Endothelial cell of umbilical vein (primary cell): Measurements from ENCODE around the gene SPAG4. TPM values are rescaled to one million over a fixed set of nuclear protein-coding genes. Genes with fewer than 3 reads are reported as not detected.

Source experiments
- BruUV-seq: library from RNA; stranded (reverse); fragments of 400-500 nt; replicated peaks from 2 replicates; lab custom pipeline; 2021; lab: Mats Ljungman, UMichigan
- CTCF ChIA-PET: fragments of 300-600, 350-600 bp; sonication (Branson Sonifier 250); formaldehyde crosslinking; loops from one replicate; lab custom pipeline; 2021; ENCODE audit warnings: antibody characterized with exemption, inconsistent platforms; lab: Charles Lee
- POLR2A ChIA-PET: fragments of 300-600, 350-600 bp; sonication (Branson Sonifier 250); formaldehyde crosslinking; loops from one replicate; lab custom pipeline; 2021; ENCODE audit warnings: antibody characterized with exemption, inconsistent platforms; lab: Charles Lee
- DNase-seq: peaks from one replicate; pipeline ENCODE4 v3.0.0-alpha.2; 2011; ENCODE audit warnings: low read depth, low spot score
- FAIRE-seq: peaks from 2 replicates; lab custom pipeline; 2011; peaks lifted over from hg19 to GRCh38; lab: Jason Lieb, UNC
- H2AFZ ChIP-seq: 2 replicates; pipeline ENCODE4 v1.6.0; 2012; ENCODE audit warnings: low read depth, low read length, control low read depth, inconsistent platforms
- H3K27ac ChIP-seq: 2 replicates; pipeline ENCODE4 v1.5.1; 2011; ENCODE audit warnings: low read depth, mild to moderate bottlenecking, control low read depth, low read length, moderate library complexity; ENCODE audit not compliant: insufficient read depth
- H3K27me3 ChIP-seq, 2 experiments: 2 replicates each; pipeline versions ENCODE4 v1.6.0 to v1.6.1; 2011; ENCODE audit warnings: low read length in 2 of 2, mixed read lengths in 1 of 2; ENCODE audit not compliant: control insufficient read depth in 2 of 2, insufficient read depth in 2 of 2
- H3K36me3 ChIP-seq, 2 experiments: 2 replicates in 1 of 2; 3 replicates in 1 of 2; pipeline ENCODE4 v1.5.1; 2011; ENCODE audit warnings: low read length in 2 of 2, mild to moderate bottlenecking in 1 of 2, moderate library complexity in 1 of 2; ENCODE audit not compliant: control insufficient read depth in 2 of 2, insufficient read depth in 2 of 2; ENCODE audit errors: extremely low read depth in 1 of 2
- H3K4me1 ChIP-seq: 3 replicates; pipeline ENCODE4 v1.5.1; 2011; ENCODE audit warnings: mild to moderate bottlenecking, low read length; ENCODE audit not compliant: control insufficient read depth, insufficient read depth; ENCODE audit errors: extremely low read depth
- H3K4me2 ChIP-seq: 2 replicates; pipeline ENCODE4 v1.6.1; 2011; ENCODE audit warnings: low read length, control low read depth, mixed read lengths; ENCODE audit not compliant: insufficient read depth
- H3K4me3 ChIP-seq, 3 experiments: fragments of 200-600 bp in 1 of 3; sonication (generic), shearing (Covaris generic) in 1 of 3; replicated peaks in 1 of 3; 2 replicates each; pipeline ENCODE4 v1.5.1; 2011 to 2016; ENCODE audit warnings: control low read depth in 3 of 3, low read length in 3 of 3, mild to moderate bottlenecking in 2 of 3, inconsistent platforms in 1 of 3, low read depth in 1 of 3, moderate library complexity in 1 of 3; ENCODE audit not compliant: insufficient read depth in 1 of 3
- H3K79me2 ChIP-seq: 2 replicates; pipeline ENCODE4 v1.6.0; 2012; ENCODE audit warnings: low read length, inconsistent platforms; ENCODE audit not compliant: control insufficient read depth, insufficient read depth
- H3K9ac ChIP-seq: replicated peaks from 2 replicates; pipeline ENCODE3; 2011; ENCODE audit warnings: low read length, control low read depth; ENCODE audit not compliant: insufficient read depth; ENCODE audit errors: extremely low read depth
- H3K9me1 ChIP-seq: replicated peaks from 3 replicates; pipeline ENCODE4 v1.6.0; 2011; ENCODE audit warnings: mild to moderate bottlenecking, low read length; ENCODE audit not compliant: control insufficient read depth, insufficient read depth; ENCODE audit errors: extremely low read depth
- H3K9me3 ChIP-seq: replicated peaks from 2 replicates; pipeline ENCODE4 v1.5.1; 2012; ENCODE audit warnings: low read length, inconsistent platforms; ENCODE audit not compliant: control insufficient read depth, insufficient read depth
- H4K20me1 ChIP-seq: replicated peaks from 2 replicates; pipeline ENCODE3; 2011; ENCODE audit warnings: mild to moderate bottlenecking, low read length; ENCODE audit not compliant: control insufficient read depth, insufficient read depth; ENCODE audit errors: extremely low read depth
- CTCF ChIP-seq, 2 donors: IDR thresholded peaks; 1 replicate in 1 of 2; 2 replicates in 1 of 2; pipeline ENCODE4 v1.5.1; 2011; ENCODE audit warnings: low read length in 2 of 2, mild to moderate bottlenecking in 2 of 2, moderate library complexity in 2 of 2, control low read depth in 1 of 2, inconsistent platforms in 1 of 2, low read depth in 1 of 2; ENCODE audit not compliant: insufficient read depth in 1 of 2; ENCODE audit errors: extremely low read depth in 1 of 2
- EZH2 ChIP-seq: IDR thresholded peaks from 2 replicates; pipeline ENCODE4 v1.6.1; 2012; ENCODE audit warnings: borderline replicate concordance, low read depth, mild to moderate bottlenecking, moderate library complexity, low read length, inconsistent platforms; ENCODE audit not compliant: severe bottlenecking
- FOS ChIP-seq: IDR thresholded peaks from 2 replicates; pipeline ENCODE4 v1.6.1; 2011; ENCODE audit warnings: mild to moderate bottlenecking, low read length, moderate library complexity, borderline replicate concordance; ENCODE audit not compliant: insufficient read depth
- GATA2 ChIP-seq: IDR thresholded peaks from 2 replicates; pipeline ENCODE4 v1.7.0; 2011; ENCODE audit warnings: low read depth, mild to moderate bottlenecking, moderate library complexity, mixed read lengths, low read length; ENCODE audit not compliant: insufficient read length, insufficient read depth
- JUN ChIP-seq: IDR thresholded peaks from 2 replicates; pipeline ENCODE4 v1.6.1; 2011; ENCODE audit warnings: borderline replicate concordance, low read depth; ENCODE audit not compliant: insufficient read length, insufficient read depth
- MAX ChIP-seq: IDR thresholded peaks from 2 replicates; pipeline ENCODE4 v1.6.1; 2011; ENCODE audit not compliant: insufficient read depth, insufficient read length
- MYC ChIP-seq: IDR thresholded peaks from one replicate; pipeline ENCODE4 v1.6.1; 2011; ENCODE audit warnings: mild to moderate bottlenecking, low read depth, low read length
- POLR2A ChIP-seq: IDR thresholded peaks from 2 replicates; pipeline ENCODE4 v1.6.1; 2012; ENCODE audit warnings: low read depth, mild to moderate bottlenecking, control low read depth, low read length
- POLR2AphosphoS5 ChIP-seq: IDR thresholded peaks from 2 replicates; pipeline ENCODE4 v1.6.1; 2012; ENCODE audit warnings: low read depth, mild to moderate bottlenecking, control low read depth, low read length, moderate library complexity; ENCODE audit not compliant: insufficient read depth
- dilution Hi-C: fragments of 300-500 bp; cut with MboI; formaldehyde crosslinking; loops from one replicate; pipeline ENCODE4 v1.15.0; 2019; ENCODE audit warnings: low sequenced_read_pairs; ENCODE audit not compliant: extremely low pct_ligation_motif_present
- intact Hi-C: fragments of 100-400 bp; cut with micrococcal nuclease; formaldehyde crosslinking; loops from one replicate; pipeline ENCODE4 v1.10.0; 2022
- polyA plus RNA-seq, 4 experiments: library from polyadenylated mRNA; depleted of rRNA in 3 of 4; stranded (reverse) in 3 of 4; unstranded in 1 of 4; fragments of >200 nt; gene quantifications; 2 replicates each; pipeline versions ENCODE4 v1.2.1 to v1.2.3, GENCODE V29; 2011 to 2012; ENCODE audit warnings: missing spikeins in 1 of 4
- total RNA-seq: library from RNA; stranded (reverse); gene quantifications from 2 replicates; pipeline ENCODE4 v1.2.3, GENCODE V29; 2021

The SPAG4 gene
- total and polyA plus RNA-seq, 2 donors (not counting 3 experiments of a cell fraction or from before 2014, with no cell fraction given) = 3.7 to 9.5 TPM

- TF ChIP-seq MAX (no peak), CTCF (IDR thresholded peaks at IDR 0.05; ENCODE audit: extremely low read depth in 1 of 2, insufficient read depth in 1 of 2, low read depth in 1 of 2, low read length in 2 of 2) (no peak), EZH2 (no peak), POLR2AphosphoS5 (no peak), MYC (no peak), JUN (no peak), POLR2A (no peak), GATA2 (no peak), FOS (no peak)
- H3K4me1 ChIP-seq = peaks cover 8% of the 10 kb centered on the region
- DNase-seq (no peak), FAIRE-seq (no peak)
- no peaks in the 10 kb centered on the region for H3K36me3 ChIP-seq
- no peaks in the 10 kb centered on the region for H3K9me3 ChIP-seq
- no peak overlapping the region for H3K4me2 ChIP-seq
- no peak overlapping the region for H3K4me3 ChIP-seq
- dilution Hi-C loops = no loop called here
- ChIA-PET POLR2A (no interaction called here), CTCF (interaction anchor here (2.1 kb wide), 1 partner anchor 18 kb away, joined by 28 read pairs; the partner anchor contains the start of gene SPAG4)
- no peaks in the 10 kb centered on the region for H3K9me1 ChIP-seq
- intact Hi-C loops = loop anchor here (2.0 to 5.0 kb wide), 3 partner anchors 17 to 137 kb away; partner anchors contain the start of genes NFS1 and ROMO1
- H4K20me1 ChIP-seq = no peaks in the 10 kb centered on the region
- no peak overlapping the region for H2AFZ ChIP-seq
- no peak overlapping the region for H3K9ac ChIP-seq
- peaks cover 13 to 17% of the 10 kb centered on the region in 2 experiments for H3K27me3 ChIP-seq
- no peak overlapping the region for H3K27ac ChIP-seq
- no peaks in the 10 kb centered on the region for H3K79me2 ChIP-seq
- no TSS peak for BruUV-seq
Measured at GRCh38 chr20:35599776-35600120, 15.9 kb upstream of the SPAG4 start.
